RWPE2 (cell line): Measurements from ENCODE around the gene ATP5F1B.

Experiments
- ATAC-seq: fragments of 200-7000 bp; cut with Tn5 transposase; 3 replicates; pipeline ENCODE4 v1.9.1; 2021; ENCODE audit warnings: low read depth
- DNase-seq: peaks from one replicate; pipeline ENCODE4 v3.0.0-alpha.2; 2020; ENCODE audit warnings: low spot score
- H3K27ac ChIP-seq: fragments of 450-650 bp; 2 replicates; pipeline ENCODE4 v1.5.1; 2017; ENCODE audit warnings: mild to moderate bottlenecking; ENCODE audit not compliant: poor library complexity, severe bottlenecking
- H3K27me3 ChIP-seq: fragments of 250-450 bp; sonication (Bioruptor Pico); 2 replicates; pipeline ENCODE4 v1.5.1; 2021; ENCODE audit warnings: mild to moderate bottlenecking, moderate library complexity; ENCODE audit not compliant: insufficient read depth, poor library complexity, severe bottlenecking
- H3K36me3 ChIP-seq: fragments of 250-450 bp; sonication (Bioruptor Pico); 2 replicates; pipeline ENCODE4 v1.5.1; 2020; ENCODE audit warnings: low read depth, mild to moderate bottlenecking, moderate library complexity
- H3K4me1 ChIP-seq: fragments of 250-450 bp; sonication (Bioruptor Pico); 2 replicates; pipeline ENCODE4 v1.5.1; 2021; ENCODE audit warnings: mild to moderate bottlenecking, moderate library complexity; ENCODE audit not compliant: insufficient read depth, poor library complexity, severe bottlenecking
- H3K4me3 ChIP-seq: fragments of 250-450 bp; sonication (Bioruptor Pico); 2 replicates; pipeline ENCODE4 v1.5.1; 2021; ENCODE audit warnings: mild to moderate bottlenecking, moderate library complexity; ENCODE audit not compliant: severe bottlenecking
- H3K9me3 ChIP-seq: fragments of 250-450 bp; sonication (Bioruptor Pico); 2 replicates; pipeline ENCODE4 v1.5.1; 2021; ENCODE audit warnings: mild to moderate bottlenecking, moderate library complexity; ENCODE audit not compliant: severe bottlenecking
- CTCF ChIP-seq: fragments of 450-650 bp; IDR thresholded peaks from one replicate; pipeline ENCODE4 v1.5.1; 2017; ENCODE audit warnings: mild to moderate bottlenecking, moderate library complexity; ENCODE audit not compliant: poor library complexity, severe bottlenecking

Gene ATP5F1B

GRCh38 chr12:56631790-56632700, 13.7 kb downstream of the ATP5F1B start:
- H3K4me3 ChIP-seq: no peak overlapping the region
- H3K4me1 ChIP-seq: peaks cover 18% of the 10 kb centered on the region
- H3K27ac ChIP-seq: peak overlapping the region; percentile 86
- ATAC-seq (peak; percentile 17; the same call in 2 of the 3 replicates), DNase-seq (no peak)
- peaks cover 5% of the 10 kb centered on the region for H3K36me3 ChIP-seq
- no peaks in the 10 kb centered on the region for H3K9me3 ChIP-seq
- no peak for TF ChIP-seq CTCF
- H3K27me3 ChIP-seq: no peaks in the 10 kb centered on the region

GRCh38 chr12:56630180-56630632, 15.6 kb downstream of the ATP5F1B start, which contains the start of gene BAZ2A:
TSS of gene BAZ2A (minus strand) at chr12:56630326. CDS start at chr12:56617530, 12,796 bp downstream.
- peak; percentile 69 for ATAC-seq
- DNase-seq: peak; percentile 90
- Histone ChIP-seq H3K4me3 (peak within 1 kb of the TSS; percentile 64), H3K9me3 (no peaks in the 10 kb centered on the region), H3K36me3 (peaks cover 17% of the 10 kb centered on the region), H3K27ac (peak within 1 kb of the TSS; percentile 86), H3K4me1 (peaks cover 18% of the 10 kb centered on the region), H3K27me3 (no peaks in the 10 kb centered on the region)
- TF ChIP-seq CTCF: no peak

- peak; percentile 8; the same call in 1 of the 3 replicates for ATAC-seq
- peak overlapping the region; percentile 64 for H3K4me3 ChIP-seq
- H3K4me1 ChIP-seq: peaks cover 18% of the 10 kb centered on the region
- no peak for TF ChIP-seq CTCF
- H3K27me3 ChIP-seq: no peaks in the 10 kb centered on the region
- peaks cover 21% of the 10 kb centered on the region for H3K36me3 ChIP-seq
- no peaks in the 10 kb centered on the region for H3K9me3 ChIP-seq
- peak overlapping the region; percentile 86 for H3K27ac ChIP-seq
- no peak for DNase-seq
Observed at GRCh38 chr12:56629459-56630179, 16.2 kb downstream of the ATP5F1B start.

DNA sequence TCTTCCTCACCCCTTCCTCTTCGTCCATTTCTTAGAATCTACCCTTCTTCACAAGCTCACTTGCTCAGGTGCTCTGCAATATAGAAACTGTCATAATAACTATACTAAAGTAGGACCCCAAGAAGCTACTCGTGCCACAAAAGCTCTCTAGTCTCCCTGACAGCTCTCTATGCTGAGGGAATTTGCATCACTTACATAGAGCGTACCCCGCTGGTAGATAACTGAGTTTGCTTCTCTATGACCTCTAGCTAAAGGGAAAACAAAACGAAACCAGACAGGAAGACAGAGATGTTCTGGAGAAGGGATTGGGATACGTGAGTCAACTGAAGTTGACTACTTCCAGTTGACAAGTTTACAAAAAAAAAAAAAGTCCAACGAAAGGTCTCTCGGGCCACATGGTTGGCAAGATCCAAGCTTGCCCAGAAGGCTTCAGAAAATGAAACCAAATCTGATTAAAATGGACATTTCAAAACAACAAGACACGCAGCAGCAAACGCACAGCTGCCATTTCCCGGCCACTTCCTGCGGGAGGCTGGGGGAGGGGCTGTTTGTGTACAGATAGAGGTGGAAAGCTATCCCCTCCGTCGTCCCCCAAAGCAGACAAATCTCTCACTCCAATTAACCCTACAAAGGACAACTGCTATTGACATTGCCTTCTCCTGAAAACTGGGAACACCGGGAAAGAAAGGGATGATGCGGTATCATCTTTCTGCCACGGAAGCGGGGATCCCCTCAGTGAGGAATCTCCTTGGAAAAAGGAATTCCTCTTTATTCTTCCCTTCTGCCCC, 16.9 kb downstream of the ATP5F1B start:
- Histone ChIP-seq H3K4me3 (peak overlapping the region; percentile 64), H3K9me3 (no peaks in the 10 kb centered on the region), H3K4me1 (peaks cover 18% of the 10 kb centered on the region), H3K27me3 (no peaks in the 10 kb centered on the region), H3K27ac (peak overlapping the region; percentile 86), H3K36me3 (peaks cover 27% of the 10 kb centered on the region)
- no peak for TF ChIP-seq CTCF
- ATAC-seq (no peak), DNase-seq (no peak)
